GM19035 (cell line): ENCODE measurements around the gene GRHL1.

Experiments
- ATAC-seq: cut with Tn5 transposase; IDR thresholded peaks from one replicate; pipeline ENCODE4 v1.9.1; 2021; ENCODE audit not compliant: unreplicated experiment

The GRHL1 gene

DNA sequence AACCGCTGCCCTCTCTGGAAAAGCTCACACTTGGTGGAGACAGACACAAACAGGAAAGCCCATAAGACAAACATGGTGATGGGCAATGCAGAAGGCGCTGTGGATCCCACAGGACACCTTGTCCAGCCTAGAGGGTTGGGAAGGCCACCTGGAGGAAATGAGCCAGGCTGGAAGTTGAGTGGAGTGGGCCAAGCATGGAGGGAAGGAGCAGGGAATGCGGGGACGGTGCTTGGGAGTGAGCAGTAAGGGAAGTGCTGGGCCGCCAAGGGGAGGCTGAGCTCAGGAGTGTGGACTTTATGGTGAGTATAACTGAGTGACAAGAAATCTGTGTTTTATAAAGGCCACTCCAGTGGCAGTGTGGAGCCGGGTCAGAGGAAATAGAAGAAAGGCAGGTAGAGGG lies 2.8 kb upstream of the GRHL1 start:
- no peak for ATAC-seq

DNA sequence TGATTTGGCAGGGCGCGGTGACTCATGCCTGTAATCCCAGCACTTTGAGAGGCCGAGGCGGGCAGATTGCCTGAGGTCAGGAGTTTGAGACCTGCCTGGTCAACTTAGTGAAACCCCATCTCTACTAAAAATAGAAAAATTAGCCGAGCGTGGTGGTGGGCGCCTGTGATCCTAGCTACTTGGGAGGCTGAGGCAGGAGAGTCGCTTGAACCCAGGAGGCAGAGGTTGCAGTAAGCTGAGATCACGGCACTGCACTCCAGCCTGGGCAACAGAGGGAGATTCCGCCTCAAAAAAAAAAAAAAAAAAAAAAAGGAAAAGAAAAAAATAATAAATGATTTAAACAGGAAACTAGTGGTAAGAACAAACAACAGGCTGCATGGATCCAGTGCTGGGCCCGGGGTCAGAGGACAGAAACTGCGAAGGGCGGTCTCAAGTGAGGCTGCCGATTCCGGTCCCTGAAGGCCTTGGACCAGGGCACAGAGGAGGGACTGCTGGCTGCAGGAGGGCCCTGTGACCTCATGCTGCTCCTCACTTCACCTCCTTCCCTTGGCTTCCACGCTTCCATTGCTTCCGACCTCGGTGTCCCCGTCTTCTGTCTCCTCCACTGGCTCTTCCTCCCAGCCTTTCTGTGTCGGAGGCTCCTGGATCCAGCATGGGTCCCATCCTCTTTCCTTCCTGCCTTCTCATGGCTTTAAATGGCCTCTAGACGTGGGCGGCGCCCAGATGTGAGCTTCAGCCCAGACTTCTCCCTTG lies 2.1 kb upstream of the GRHL1 start:
- no peak for ATAC-seq

DNA sequence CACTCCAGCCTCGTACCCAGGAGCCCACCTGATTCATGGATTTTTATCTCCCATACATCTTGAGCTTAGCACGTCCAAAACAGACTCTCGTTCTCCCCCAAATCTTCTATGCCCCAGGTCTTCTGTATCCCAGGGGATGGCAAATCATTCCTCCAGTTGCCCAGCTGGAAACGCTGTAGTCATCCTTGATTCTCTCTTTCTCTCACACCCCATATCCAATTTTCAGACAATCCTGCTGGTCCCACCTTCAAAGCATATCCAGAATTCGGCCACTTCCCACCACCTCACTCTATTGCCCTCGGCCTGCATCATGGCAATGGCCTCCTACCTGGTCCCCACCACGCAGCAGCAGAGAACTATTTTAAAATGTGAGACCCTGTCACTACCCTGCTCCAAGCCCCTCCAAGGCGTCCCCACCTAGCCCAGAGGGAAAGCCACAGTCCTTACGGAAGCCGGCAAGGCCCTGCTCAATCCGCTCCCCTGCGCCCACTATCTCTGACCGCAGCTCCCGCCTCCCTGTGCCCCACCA lies 1.4 kb upstream of the GRHL1 start:
- ATAC-seq, result no peak

DNA sequence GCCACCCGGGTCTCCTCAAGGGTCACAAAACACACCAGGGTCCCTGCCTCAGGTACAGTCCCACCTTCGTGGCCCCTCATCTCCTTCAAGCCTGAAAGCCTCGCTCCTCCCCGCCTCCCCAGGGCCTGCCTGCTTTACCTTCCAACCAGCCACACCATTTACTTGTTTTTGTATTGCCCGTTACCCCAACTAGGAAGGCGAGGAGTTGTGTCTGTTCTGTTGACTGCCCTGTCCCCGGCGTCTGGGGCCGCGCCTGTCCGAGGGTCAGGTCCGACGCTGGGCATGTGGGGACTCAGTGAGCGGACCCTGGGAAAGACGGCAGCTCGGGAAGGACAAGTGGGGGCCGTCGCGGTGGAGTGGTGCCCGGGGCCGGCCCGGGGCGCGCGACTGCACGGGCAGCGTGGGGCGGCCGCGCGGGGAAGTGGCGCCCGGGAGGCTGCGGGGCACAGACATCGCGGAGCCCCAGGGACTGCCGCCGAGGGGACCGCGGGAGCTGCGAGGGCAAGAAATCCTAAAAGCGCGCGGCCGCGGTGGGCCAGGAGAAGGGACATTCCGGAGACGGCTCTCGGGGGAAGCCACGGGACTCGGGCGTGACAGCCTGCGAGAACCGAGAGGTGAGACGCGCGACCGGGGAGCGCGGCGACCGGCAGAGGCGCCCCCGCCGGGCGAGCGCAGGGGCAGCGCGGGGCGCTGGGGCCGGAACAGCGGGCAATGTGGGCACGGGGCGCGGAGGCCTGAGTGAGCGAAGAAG lies 797 bp upstream of the GRHL1 start:
- peak; percentile 32 for ATAC-seq

DNA sequence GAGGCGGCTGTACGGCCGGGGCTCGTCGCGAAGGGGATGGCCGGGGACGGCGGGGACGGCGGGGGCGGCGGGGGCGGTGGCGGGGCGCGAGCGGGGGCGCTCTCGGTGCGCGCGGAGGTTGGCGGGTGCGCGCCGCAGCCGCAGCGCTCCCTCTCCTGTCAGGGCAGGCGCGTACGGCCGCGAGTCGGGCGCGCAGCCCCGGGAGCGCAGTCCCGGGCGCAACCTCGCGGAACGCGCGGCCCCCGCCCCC lies 296 bp upstream of the GRHL1 start:
- ATAC-seq, result no peak

DNA sequence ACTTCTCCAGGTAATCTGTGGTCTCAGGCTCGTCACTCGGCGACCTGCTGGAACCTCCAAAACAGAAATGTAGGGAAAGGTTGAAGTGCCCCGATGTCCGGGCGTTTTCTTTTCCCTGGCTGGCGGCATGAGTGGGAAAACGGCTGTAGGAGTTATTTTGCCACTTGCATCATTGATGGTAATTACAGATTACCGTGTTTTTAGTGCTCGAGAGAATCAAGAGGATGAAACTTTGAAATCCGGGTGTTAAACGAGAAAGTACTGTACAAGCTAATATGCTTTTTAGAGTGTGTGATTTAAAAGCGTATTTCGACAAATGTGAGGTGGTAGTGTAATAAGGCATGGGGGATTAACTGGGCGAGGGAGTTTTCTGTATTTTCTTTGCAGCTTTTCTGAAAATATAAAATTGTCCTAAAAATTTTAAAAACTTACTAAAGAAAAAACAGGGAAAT lies 819 bp downstream of the GRHL1 start:
- no peak for ATAC-seq

DNA sequence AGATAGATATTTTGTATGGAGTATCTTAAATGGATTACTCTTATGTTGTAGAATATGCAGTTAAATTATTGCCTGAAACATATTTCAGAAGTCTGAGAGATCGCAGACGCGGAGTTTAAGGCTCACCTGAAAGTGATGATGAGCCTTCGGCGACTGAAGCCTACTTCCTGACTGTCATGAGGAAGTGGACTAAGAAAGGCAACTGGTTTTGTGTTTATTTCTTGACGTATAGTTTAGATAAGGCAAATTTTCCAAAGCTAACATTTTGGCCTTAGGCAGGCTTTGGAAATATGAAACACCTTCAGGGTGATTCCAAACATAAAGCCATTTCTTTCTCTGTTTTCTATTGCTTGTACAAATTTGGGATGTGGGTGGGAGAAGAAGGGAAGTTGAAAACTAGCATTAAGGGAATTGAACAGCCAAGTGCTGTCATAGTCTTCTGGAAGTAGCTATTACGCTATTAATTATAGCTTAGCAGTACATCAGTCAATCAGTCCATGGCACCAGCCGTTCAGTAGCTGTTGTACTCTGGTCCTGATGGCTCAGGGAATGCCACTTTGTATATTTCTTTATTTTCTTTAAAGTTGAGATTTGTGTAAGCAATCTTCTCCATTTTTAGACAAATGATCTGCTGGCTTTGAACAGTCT lies 1.5 kb downstream of the GRHL1 start:
- no peak for ATAC-seq

DNA sequence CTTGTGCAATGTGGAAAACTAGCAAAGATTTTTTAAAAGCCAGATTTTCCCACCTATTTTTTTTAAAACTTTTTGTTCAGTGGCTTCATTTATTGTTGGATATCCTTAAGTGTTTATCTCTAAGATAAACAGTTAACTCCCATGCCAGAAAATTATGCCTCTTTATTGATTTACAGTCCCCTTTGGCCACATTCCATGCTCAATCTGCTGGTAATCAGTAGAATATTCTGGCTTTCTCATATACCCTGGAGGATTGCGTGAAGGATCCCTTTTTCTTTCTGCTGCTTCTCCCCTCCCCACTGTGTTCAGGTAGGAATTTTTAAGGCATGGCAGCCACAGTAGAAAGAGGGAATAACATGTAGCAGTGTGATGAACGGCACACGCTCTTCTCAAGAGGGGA lies 2.6 kb downstream of the GRHL1 start:
- ATAC-seq, result no peak

DNA sequence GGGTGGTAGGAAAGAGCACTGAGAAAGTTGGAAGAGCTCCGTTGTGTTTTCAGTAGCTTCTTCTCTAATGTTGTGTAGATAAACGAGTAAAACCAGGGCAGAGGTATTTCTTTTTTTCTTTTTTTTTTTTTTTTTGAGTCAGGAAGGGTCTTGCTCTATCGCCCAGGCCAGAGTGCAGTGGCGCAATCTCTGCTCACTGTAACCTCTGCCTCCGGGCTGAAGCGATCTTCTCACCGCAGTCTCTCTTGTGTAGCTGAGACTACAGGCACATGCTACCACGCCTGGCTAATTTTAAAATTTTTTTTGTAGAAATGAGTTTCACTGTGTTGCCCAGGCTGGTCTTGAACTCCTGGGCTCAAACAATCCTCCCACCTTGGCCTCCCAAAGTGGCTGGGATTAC lies 6.6 kb downstream of the GRHL1 start:
- no peak for ATAC-seq

DNA sequence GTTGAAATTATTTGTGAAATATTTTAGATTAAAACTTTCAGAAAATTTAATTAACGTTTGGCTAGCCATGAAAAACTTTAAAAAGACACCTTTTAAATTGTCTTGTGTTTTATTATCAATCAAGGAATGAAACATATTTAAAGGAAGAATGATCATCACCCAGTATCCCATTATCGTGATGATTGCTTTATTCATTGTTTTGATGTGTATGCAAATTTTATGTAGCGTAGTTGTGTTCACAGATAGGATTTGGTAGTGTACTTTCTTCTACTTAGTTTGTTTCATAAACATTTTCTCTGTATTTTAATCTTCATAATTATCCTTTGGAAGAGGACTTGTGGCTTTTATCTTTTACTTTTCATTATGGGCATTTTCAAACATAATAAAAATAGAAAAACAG lies 7.8 kb downstream of the GRHL1 start:
- no peak for ATAC-seq

DNA sequence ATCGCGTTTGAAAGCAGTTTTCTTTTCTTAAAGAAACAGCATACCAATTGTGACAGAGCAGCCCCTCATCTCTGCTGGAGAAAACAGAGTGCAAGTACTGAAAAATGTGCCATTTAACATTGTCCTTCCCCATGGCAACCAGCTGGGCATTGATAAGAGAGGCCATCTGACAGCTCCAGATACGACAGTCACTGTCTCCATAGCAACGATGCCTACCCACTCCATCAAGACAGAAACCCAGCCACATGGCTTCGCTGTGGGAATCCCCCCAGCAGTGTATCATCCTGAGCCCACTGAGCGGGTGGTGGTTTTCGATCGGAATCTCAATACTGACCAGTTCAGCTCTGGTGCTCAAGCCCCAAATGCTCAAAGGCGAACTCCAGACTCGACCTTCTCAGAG lies 9.5 kb downstream of the GRHL1 start:
- ATAC-seq, result no peak

DNA sequence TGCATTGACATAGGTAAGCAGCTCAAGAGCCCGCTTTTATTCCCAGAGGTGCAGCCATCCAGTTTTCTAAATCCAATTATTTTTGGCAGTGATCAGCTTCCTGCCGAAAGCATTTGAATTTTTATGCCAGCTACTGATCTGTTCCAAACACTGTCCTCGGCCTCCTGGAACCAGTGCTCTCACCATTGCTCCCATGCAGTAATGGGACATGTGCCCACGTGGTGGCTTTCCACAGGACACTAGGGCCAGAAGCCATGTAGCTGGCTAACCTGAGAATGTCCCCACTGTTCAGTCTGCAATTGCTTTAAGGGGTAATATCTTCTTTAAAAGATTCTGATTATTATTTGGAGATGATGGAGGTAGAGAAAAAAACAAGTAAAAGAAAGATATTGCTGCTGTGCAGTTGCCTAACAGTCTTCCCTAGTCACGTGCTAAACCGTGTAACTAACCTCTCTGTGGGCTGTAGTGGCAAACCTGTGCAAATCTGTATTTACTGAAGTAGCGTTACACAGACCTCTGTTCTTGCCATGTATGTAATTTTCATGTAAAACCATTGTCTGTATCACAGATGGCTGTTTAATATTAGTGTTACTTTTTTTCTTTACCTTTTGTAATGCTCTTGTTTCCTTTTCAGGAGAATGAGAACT lies 13.0 kb downstream of the GRHL1 start:
- ATAC-seq, result no peak

DNA sequence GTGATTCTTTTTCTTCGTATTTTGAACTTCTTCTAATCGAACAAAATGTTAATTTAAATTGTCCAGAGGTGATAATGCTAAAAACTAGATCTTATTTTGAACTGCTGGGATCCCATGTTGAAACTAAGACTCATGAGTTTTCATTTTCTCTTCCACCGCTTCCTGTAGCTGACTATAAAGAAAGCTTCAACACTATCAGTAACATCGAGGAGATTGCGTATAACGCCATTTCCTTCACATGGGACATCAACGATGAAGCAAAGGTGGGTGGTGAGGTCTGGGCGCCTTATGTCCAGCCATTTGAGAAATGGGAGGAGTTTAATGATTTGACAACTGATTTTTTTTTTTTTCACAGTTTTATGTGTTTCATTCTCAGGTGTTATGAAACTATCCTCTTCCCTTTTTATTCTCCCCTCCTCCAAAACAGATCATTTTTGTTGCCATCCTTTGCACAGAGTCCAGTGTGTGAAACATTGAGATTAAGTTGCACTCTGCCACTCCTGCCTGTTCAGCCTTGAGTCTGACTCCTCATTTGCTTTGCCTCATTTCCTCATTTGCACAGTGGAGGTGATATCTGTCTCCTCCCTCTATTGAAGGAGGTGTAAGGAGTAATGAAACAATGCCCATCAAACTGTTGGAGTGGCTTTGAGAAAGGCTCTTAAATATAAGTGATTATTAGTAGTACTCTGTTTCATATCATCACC lies 13.8 kb downstream of the GRHL1 start:
- no peak for ATAC-seq

DNA sequence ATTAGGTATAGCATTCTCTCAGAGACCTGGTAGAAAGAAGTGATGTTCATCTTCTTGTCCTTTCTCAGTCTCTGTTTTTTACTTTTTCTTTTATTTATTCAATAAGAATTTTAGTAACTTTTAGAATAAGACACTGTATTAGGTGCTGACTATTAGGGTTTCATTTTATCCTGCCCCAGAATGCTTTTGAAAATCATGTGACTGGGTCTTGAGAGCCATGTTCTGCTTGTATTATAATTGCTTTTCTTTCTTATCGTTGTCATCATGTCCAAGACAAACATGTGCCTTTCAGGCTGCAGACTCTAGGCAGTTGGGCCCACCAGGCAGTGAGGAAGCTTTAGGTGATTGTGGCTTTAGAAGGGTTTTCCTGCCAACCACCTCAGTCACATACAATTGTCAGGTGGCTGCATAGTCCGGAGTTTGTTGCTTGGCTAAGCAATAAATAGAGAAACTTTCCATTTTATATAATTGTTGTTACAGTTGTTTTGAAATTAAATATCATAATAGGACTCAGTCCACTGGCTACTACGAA lies 15.1 kb downstream of the GRHL1 start:
- no peak for ATAC-seq

DNA sequence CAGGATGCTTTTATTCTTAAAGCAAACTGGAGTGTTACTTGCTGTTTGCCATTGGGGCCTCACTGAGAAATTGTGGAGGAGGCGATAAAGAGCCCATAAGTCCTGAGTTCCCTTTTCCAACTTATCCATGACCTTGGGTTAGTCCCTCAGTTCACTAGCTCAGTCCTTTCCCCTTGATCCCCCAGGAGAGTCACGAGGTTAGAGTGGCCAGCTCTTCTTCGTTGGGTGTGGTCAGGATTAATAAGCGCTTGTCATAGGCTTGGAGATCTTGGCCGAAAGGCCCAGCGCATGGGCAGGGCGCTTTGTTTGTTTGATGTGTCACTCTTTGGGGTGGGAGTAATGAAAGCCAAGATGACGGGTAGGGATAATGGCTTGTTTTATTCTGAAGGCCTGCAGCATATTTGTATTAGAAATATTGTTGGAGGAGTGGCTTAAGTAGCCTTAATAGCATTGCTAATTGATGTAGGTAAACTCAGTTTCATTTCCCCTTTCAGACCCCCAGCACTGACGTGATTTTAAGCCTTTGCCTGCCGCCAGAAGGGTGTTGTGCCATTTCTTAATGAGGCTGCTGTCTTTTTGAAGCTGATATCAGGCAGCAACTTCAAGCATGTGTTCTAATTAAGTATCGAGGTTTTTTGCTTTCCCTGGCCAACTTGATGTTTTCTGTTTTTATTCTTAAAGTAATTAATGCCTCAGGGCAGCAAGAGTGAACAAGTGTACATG lies 15.7 kb downstream of the GRHL1 start:
- ATAC-seq, result no peak

DNA sequence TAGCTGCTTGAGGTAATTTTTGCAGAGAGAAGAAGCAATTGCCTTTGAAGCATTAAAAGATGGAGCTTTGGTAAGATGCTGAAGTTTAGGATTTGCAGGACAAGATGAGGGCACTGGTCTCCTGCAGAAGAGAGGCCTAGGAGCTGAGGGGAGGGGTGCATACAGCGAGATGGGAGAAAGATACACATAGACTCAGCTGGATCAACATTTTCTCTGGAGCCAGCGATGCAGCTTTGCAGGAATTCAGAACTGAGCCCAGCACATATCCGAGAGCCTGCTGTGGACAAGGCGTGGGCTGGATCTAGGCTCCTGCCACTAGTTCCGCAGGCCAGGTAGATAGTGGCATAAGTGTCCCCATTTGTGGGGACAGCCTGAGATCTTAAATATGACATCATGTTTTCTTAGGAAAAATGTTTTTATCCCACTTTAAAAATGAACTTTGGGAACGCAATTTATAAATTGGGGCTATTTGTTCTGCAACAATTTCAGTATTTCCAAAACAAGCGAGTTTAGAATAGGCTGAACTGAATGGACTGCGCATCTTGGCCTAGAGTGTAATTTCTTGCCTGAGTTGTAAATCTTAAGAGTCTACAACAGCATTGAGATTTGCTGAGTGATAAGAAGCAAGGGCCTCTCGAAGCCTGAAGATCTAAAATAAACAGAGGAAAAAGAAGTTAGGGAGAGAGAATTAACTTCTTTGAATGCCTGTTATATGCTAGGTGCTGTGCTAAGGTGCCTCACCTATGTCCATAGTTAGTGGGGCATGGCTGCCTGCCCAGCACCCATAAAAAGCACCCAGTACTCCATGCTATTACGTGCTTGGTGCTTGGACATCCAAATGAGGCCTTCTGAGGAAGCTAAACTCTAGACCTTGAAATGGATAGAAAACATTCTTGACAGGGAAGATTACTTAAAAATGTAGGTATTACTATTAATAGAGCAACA lies 17.3 kb downstream of the GRHL1 start:
- ATAC-seq, result no peak

DNA sequence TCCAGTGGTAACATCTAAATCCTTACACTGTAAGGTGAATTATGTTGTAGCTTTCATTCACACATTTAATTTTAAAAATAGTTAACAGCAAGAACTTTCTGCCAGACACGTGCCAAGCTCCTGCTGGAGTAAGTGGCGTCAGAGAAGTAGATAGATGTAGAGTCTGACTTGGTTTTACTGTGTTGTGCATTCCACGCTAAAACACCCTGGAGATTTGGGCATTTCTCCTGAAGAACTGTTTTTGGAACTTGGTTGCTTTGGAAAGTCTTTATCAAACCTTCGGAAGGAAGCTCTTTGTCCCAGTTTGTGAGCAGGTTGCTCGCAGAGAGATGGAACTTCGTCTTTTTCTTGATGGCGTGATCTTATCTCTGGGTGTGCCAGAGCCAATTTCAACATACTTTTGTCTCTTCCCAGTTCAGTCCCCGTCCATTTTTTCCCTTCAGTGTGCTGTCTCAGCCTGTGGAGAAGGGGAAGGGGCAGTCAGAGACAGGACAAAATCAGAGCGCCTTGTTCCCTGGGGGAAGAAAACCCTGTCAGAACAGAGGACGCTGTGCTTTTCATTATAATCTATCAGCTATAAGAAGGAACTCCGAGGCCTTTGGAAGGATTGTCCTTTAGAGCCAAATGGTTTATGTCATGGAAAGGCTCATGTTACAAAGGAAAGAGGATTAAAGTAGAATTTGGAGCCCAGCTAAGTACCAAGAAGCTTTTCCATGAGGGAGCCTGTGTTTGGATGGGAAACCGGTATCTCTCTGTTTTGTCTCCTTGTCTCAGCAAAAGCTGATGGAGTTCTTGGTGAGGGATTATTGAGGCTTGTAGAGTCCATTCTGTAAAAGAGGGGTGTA lies 18.9 kb downstream of the GRHL1 start:
- no peak for ATAC-seq
